SK-N-SH (cell line): ENCODE results near the gene IFNA8. TPM values are rescaled to one million over a fixed set of nuclear protein-coding genes. Genes with fewer than 3 reads are reported as not detected.

ENCODE experiments used
- CTCF ChIA-PET: fragments of 300-600, 350-600 bp; formaldehyde crosslinking; extraction: SDS; loops from one replicate; lab custom pipeline; 2021; lab: Yijun Ruan, JAX
- POLR2A ChIA-PET: fragments of 350-600 bp; sonication (Branson Sonifier 250); formaldehyde crosslinking; extraction: SDS; loops from one replicate; lab custom pipeline; 2020; ENCODE audit warnings: antibody characterized with exemption, inconsistent platforms; lab: Yijun Ruan, JAX
- DNase-seq: peaks from one replicate; pipeline ENCODE4 v3.0.0; 2012
- H2AFZ ChIP-seq: fragments of 200-600 bp; sonication (generic); 2 replicates; pipeline ENCODE4 v1.8.1; 2016; ENCODE audit warnings: antibody characterized with exemption, mild to moderate bottlenecking, low read depth
- H3F3A ChIP-seq: fragments of 200-600 bp; sonication (generic); replicated peaks from 2 replicates; pipeline ENCODE3; 2016; ENCODE audit warnings: antibody characterized with exemption, mild to moderate bottlenecking; ENCODE audit not compliant: insufficient read depth
- H3K27ac ChIP-seq, 2 experiments: fragments of 200-500 bp in 1 of 2; fragments of 200-600 bp in 1 of 2; sonication (Bioruptor generic) in 1 of 2; sonication (generic), shearing (Covaris generic) in 1 of 2; 2 replicates each; pipeline versions ENCODE4 v1.5.1 to v1.6.1; 2014 to 2016; ENCODE audit warnings: low read depth in 2 of 2, inconsistent platforms in 1 of 2, low read length in 1 of 2, mild to moderate bottlenecking in 1 of 2, mixed read lengths in 1 of 2
- H3K27me3 ChIP-seq: fragments of 200-600 bp; sonication (generic), shearing (Covaris generic); 2 replicates; pipeline ENCODE4 v1.6.1; 2016; ENCODE audit warnings: mixed run types; ENCODE audit not compliant: insufficient read depth
- H3K36me3 ChIP-seq, 2 experiments: fragments of 200-500 bp in 1 of 2; fragments of 200-600 bp in 1 of 2; sonication (Bioruptor generic) in 1 of 2; sonication (generic) in 1 of 2; replicated peaks in 1 of 2; 2 replicates each; pipeline versions ENCODE3 to v1.5.1; 2014 to 2016; ENCODE audit warnings: low read length in 1 of 2, mild to moderate bottlenecking in 1 of 2; ENCODE audit not compliant: insufficient read depth in 2 of 2, control insufficient read depth in 1 of 2
- H3K4me1 ChIP-seq, 2 experiments: fragments of 200-500 bp in 1 of 2; fragments of 200-600 bp in 1 of 2; sonication (Bioruptor generic) in 1 of 2; sonication (generic), shearing (Covaris generic) in 1 of 2; 2 replicates each; pipeline versions ENCODE4 v1.5.1 to v1.6.1; 2014 to 2016; ENCODE audit warnings: low read depth in 1 of 2, low read length in 1 of 2, mixed run types in 1 of 2; ENCODE audit not compliant: insufficient read depth in 2 of 2, control insufficient read depth in 1 of 2
- H3K4me2 ChIP-seq: fragments of 200-600 bp; sonication (generic), shearing (Covaris generic); 2 replicates; pipeline ENCODE4 v1.6.1; 2017; ENCODE audit warnings: mixed run types
- H3K4me3 ChIP-seq, 2 experiments: fragments of 200-500 bp in 1 of 2; fragments of 200-600 bp in 1 of 2; sonication (Bioruptor generic) in 1 of 2; sonication (generic), shearing (Covaris generic) in 1 of 2; 2 replicates each; pipeline versions ENCODE4 v1.5.1 to v1.8.1; 2014 to 2016; ENCODE audit warnings: low read depth in 2 of 2, inconsistent platforms in 1 of 2, low read length in 1 of 2, mild to moderate bottlenecking in 1 of 2, mixed read lengths in 1 of 2, moderate library complexity in 1 of 2
- H3K79me2 ChIP-seq: fragments of 200-600 bp; sonication (generic); 2 replicates; pipeline ENCODE4 v1.8.1; 2017; ENCODE audit warnings: mild to moderate bottlenecking; ENCODE audit not compliant: insufficient read depth
- H3K9ac ChIP-seq: fragments of 200-600 bp; sonication (generic); 2 replicates; pipeline ENCODE4 v1.6.1; 2017; ENCODE audit warnings: mixed run types
- H3K9me2 ChIP-seq: fragments of 200-600 bp; sonication (generic); 2 replicates; pipeline ENCODE4 v1.6.1; 2017; ENCODE audit warnings: mixed run types
- H3K9me3 ChIP-seq: fragments of 200-600 bp; sonication (generic); 2 replicates; pipeline ENCODE4 v1.6.1; 2017; ENCODE audit warnings: mixed run types, mild to moderate bottlenecking, moderate library complexity
- H4K20me1 ChIP-seq: fragments of 200-600 bp; sonication (generic); 2 replicates; pipeline ENCODE4 v1.6.1; 2017; ENCODE audit warnings: mild to moderate bottlenecking, mixed run types; ENCODE audit not compliant: insufficient read depth
- FOXM1 ChIP-seq: IDR thresholded peaks from 2 replicates; pipeline ENCODE4 v1.4.0; 2012; ENCODE audit warnings: low read depth, mild to moderate bottlenecking
- JUND ChIP-seq: IDR thresholded peaks from 2 replicates; pipeline ENCODE4 v1.4.0; 2012
- MEF2A ChIP-seq: IDR thresholded peaks from 2 replicates; pipeline ENCODE4 v1.4.0; 2012; ENCODE audit warnings: low read depth, borderline replicate concordance
- NFIC ChIP-seq: IDR thresholded peaks from 2 replicates; pipeline ENCODE4 v1.4.0; 2012; ENCODE audit warnings: borderline replicate concordance
- RAD21 ChIP-seq: IDR thresholded peaks from 2 replicates; pipeline ENCODE4 v1.6.1; 2012; ENCODE audit warnings: mild to moderate bottlenecking, low read length
- SMC3 ChIP-seq: IDR thresholded peaks from 2 replicates; pipeline ENCODE4 v1.6.1; 2012; ENCODE audit warnings: low read depth, low read length, improper control_type of control experiment
- TEAD4 ChIP-seq: IDR thresholded peaks from 2 replicates; pipeline ENCODE4 v1.4.0; 2012; ENCODE audit warnings: mild to moderate bottlenecking, borderline replicate concordance; ENCODE audit not compliant: insufficient read depth
- WGBS: methylation state at CpG from one replicate; pipeline ENCODE4 v1.1.6; 2017; ENCODE audit warnings: low lambda C conversion rate; 5-methylcytosine and 5-hydroxymethylcytosine counted together
- polyA plus RNA-seq, 3 experiments: library from polyadenylated mRNA; depleted of rRNA; stranded (reverse); fragments of >200 nt; gene quantifications; 2 replicates each; pipeline ENCODE4 v1.2.3, GENCODE V29; 2012
- TF ChIP-seq, protein P1 (sequence below): fragments of 200-600 bp; sonication (generic); IDR thresholded peaks from 2 replicates; pipeline ENCODE4 v1.6.1; 2017; ENCODE audit warnings: antibody characterized with exemption, mild to moderate bottlenecking, moderate library complexity
- TF ChIP-seq, protein P2 (sequence below): fragments of 150-350 bp; IDR thresholded peaks from 2 replicates; pipeline ENCODE4 v1.6.1; 2016; ENCODE audit warnings: mild to moderate bottlenecking, low read depth, low read length
- TF ChIP-seq, protein P3 (sequence below): fragments of 150-350 bp; IDR thresholded peaks from 2 replicates; pipeline ENCODE4 v1.6.1; 2017; ENCODE audit warnings: antibody characterized with exemption, low read length, low read depth, borderline replicate concordance

The IFNA8 gene
- polyA plus RNA-seq, 1 of the 3 experiments (the other 2 are of a cell fraction), result not detected

DNA sequence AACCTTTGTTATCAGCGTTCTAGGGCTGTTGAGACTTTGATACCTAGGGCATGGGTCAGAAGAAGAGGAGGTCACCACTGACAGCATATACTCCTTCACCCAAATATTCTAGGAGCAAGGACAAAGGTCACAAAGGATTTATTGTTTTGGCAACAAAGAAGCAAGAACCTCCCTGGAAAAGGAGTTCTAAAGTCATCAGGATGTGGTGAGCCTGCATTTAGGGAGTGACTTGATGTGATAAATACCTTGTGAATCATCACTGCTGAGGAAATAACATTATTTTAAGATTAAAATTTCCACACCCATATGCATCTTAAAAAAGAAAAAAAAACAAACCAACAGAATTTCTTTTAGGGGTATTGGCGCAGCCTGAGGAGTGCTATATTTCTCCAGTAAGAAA is 45.2 kb downstream of the IFNA8 start:
- DNase-seq, result no peak

DNA sequence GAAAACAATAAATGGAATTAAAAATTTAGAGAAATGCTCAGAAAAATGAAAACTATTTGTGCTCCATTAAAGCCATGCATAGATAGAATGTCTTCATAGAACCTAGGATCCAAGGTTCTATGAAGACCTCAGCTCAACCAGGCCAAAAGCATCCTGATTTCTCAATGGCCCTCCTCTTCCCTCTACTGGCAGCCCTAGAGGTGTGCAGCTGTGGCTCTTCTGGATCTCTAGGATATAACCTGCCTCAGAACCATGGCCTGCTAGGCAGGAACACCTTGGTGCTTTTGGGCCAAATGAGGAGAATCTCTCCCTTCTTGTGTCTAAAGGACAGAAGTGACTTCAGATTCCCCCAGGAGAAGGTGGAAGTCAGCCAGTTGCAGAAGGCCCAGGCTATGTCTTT is 46.4 kb downstream of the IFNA8 start:
- no peaks in the 10 kb centered on the region for H3F3A ChIP-seq
- no peaks in the 10 kb centered on the region for H3K9me3 ChIP-seq
- no peak overlapping the region for H2AFZ ChIP-seq
- ChIA-PET CTCF (interaction anchor here (0.9 to 2.0 kb wide), 5 partner anchors 23 to 220 kb away, joined by 3 to 6 read pairs (median 5); no protein-coding TSS in a partner anchor), POLR2A (no interaction called here)
- H3K4me3 ChIP-seq, result no peak overlapping the region
- H4K20me1 ChIP-seq, result no peaks in the 10 kb centered on the region
- no peaks in the 10 kb centered on the region for H3K36me3 ChIP-seq
- H3K4me2 ChIP-seq, result no peak overlapping the region
- no peak overlapping the region for H3K9ac ChIP-seq
- TF ChIP-seq SMC3 (peak; percentile 33; the same call in 1 of the 2 replicates), RAD21 (peak; percentile 51), MEF2A (no peak), FOXM1 (no peak)
- TF ChIP-seq, protein P1, sequence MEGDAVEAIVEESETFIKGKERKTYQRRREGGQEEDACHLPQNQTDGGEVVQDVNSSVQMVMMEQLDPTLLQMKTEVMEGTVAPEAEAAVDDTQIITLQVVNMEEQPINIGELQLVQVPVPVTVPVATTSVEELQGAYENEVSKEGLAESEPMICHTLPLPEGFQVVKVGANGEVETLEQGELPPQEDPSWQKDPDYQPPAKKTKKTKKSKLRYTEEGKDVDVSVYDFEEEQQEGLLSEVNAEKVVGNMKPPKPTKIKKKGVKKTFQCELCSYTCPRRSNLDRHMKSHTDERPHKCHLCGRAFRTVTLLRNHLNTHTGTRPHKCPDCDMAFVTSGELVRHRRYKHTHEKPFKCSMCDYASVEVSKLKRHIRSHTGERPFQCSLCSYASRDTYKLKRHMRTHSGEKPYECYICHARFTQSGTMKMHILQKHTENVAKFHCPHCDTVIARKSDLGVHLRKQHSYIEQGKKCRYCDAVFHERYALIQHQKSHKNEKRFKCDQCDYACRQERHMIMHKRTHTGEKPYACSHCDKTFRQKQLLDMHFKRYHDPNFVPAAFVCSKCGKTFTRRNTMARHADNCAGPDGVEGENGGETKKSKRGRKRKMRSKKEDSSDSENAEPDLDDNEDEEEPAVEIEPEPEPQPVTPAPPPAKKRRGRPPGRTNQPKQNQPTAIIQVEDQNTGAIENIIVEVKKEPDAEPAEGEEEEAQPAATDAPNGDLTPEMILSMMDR, result peak; percentile 56
- peak; percentile 8 for DNase-seq
- no peaks in the 10 kb centered on the region for H3K4me1 ChIP-seq
- no peaks in the 10 kb centered on the region for H3K79me2 ChIP-seq
- no peak overlapping the region for H3K27ac ChIP-seq
- no peaks in the 10 kb centered on the region; the same call in none of the 2 replicates for H3K27me3 ChIP-seq
- H3K9me2 ChIP-seq, result no peaks in the 10 kb centered on the region

More for the DNA sequence above, 45.2 kb downstream of the IFNA8 start:
- no peak overlapping the region for H3K27ac ChIP-seq
- no peak overlapping the region for H2AFZ ChIP-seq
- ChIA-PET POLR2A (no interaction called here), CTCF (interaction anchor here (1.3 kb wide), 1 partner anchor 20 kb away, joined by 3 read pairs; no protein-coding TSS in a partner anchor)
- no peak overlapping the region for H3K4me2 ChIP-seq
- H3K4me3 ChIP-seq, result no peak overlapping the region
- no peak overlapping the region for H3K9ac ChIP-seq
- no peaks in the 10 kb centered on the region for H3F3A ChIP-seq
- H4K20me1 ChIP-seq, result no peaks in the 10 kb centered on the region
- H3K9me3 ChIP-seq, result no peaks in the 10 kb centered on the region
- no peaks in the 10 kb centered on the region for H3K4me1 ChIP-seq
- H3K9me2 ChIP-seq, result no peaks in the 10 kb centered on the region
- TF ChIP-seq NFIC (no peak), FOXM1 (no peak), JUND (no peak), TEAD4 (no peak)
- TF ChIP-seq, protein P2, sequence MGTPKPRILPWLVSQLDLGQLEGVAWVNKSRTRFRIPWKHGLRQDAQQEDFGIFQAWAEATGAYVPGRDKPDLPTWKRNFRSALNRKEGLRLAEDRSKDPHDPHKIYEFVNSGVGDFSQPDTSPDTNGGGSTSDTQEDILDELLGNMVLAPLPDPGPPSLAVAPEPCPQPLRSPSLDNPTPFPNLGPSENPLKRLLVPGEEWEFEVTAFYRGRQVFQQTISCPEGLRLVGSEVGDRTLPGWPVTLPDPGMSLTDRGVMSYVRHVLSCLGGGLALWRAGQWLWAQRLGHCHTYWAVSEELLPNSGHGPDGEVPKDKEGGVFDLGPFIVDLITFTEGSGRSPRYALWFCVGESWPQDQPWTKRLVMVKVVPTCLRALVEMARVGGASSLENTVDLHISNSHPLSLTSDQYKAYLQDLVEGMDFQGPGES, result no peak
- TF ChIP-seq, protein P3, sequence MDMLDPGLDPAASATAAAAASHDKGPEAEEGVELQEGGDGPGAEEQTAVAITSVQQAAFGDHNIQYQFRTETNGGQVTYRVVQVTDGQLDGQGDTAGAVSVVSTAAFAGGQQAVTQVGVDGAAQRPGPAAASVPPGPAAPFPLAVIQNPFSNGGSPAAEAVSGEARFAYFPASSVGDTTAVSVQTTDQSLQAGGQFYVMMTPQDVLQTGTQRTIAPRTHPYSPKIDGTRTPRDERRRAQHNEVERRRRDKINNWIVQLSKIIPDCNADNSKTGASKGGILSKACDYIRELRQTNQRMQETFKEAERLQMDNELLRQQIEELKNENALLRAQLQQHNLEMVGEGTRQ, result no peak
- H3K36me3 ChIP-seq, result no peaks in the 10 kb centered on the region
- no peaks in the 10 kb centered on the region for H3K79me2 ChIP-seq
- no peaks in the 10 kb centered on the region; the same call in none of the 2 replicates for H3K27me3 ChIP-seq
- 16% methylated on average over 2 of the region's 2 CpGs for WGBS

Other genes with a start within 250 kb of the IFNA8 start
- gene IFNA21, start 242.5 kb upstream of the IFNA8 start, polyA plus RNA-seq (2012; rRNA removed), result not detected in 2 replicates
- not detected in 2 replicates for gene IFNA4, start 221.5 kb upstream of the IFNA8 start, polyA plus RNA-seq (2012; rRNA removed)
- not detected in 2 replicates for gene IFNA7, start 206.9 kb upstream of the IFNA8 start, polyA plus RNA-seq (2012; rRNA removed)
- gene IFNA10, start 202.0 kb upstream of the IFNA8 start, polyA plus RNA-seq (2012; rRNA removed), result not detected in 2 replicates
- gene IFNA16, start 191.8 kb upstream of the IFNA8 start, polyA plus RNA-seq (2012; rRNA removed), result not detected in 2 replicates
- not detected in 2 replicates for gene IFNA17, start 180.9 kb upstream of the IFNA8 start, polyA plus RNA-seq (2012; rRNA removed)
- gene IFNA14, start 169.1 kb upstream of the IFNA8 start, polyA plus RNA-seq (2012; rRNA removed), result not detected in 2 replicates
- not detected in 2 replicates for gene IFNA5, start 103.8 kb upstream of the IFNA8 start, polyA plus RNA-seq (2012; rRNA removed)
- 6.8 and 8.8 TPM in 2 replicates for gene KLHL9, start 73.7 kb upstream of the IFNA8 start, polyA plus RNA-seq (2012; rRNA removed)
- not detected in 2 replicates for gene IFNA6, start 58.2 kb upstream of the IFNA8 start, polyA plus RNA-seq (2012; rRNA removed)
- not detected in 2 replicates for gene IFNA13, start 41.1 kb upstream of the IFNA8 start, polyA plus RNA-seq (2012; rRNA removed)
- gene IFNA2, start 23.7 kb upstream of the IFNA8 start, polyA plus RNA-seq (2012; rRNA removed), result not detected in 2 replicates
- gene IFNA1, start 31.3 kb downstream of the IFNA8 start, polyA plus RNA-seq (2012; rRNA removed), result not detected in 2 replicates
- 0.05 and 0.08 TPM in 2 replicates for gene IFNE, start 73.2 kb downstream of the IFNA8 start, polyA plus RNA-seq (2012; rRNA removed)